ENCODE results near the gene NIM1K. TPM values are rescaled to one million over a fixed set of nuclear protein-coding genes. Genes with fewer than 3 reads are reported as not detected.

The NIM1K gene
- total RNA-seq, 2 donors from 2014 or later, result 0.42 TPM; not detected in 1

DNA sequence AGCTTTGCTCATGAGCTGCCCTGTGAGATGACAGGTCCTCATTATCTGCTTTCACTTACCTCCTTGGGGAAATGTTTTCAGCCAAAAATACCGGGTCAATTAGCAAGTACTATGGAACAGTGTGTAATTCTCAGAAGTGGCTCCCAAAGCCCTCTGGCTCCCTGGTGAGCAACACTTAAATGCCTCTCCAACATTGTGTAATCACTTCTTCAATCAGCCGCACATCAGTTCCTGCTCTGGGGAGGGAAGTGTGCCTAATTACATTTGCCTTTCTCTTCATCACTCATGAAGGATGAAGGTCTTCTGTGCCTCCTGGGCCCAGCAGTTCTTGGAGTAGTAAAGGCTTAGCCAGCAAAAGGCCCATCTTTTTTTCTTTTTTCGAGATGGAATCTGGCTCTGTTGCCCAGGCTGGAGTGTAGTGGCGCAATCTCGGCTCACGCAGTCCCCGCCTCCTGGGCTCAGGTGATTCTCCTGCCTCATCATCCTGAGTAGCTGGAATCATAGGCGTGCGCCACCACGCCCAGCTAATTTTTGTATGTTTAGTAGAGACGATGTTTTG, 23.1 kb downstream of the NIM1K start:
- no peak overlapping the region for H3K9ac ChIP-seq (ENCODE audit: low read depth in 2 of 2, low read length in 2 of 2)
- no peak for DNase-seq
- no peak overlapping the region for H3K27ac ChIP-seq
- no peaks in the 10 kb centered on the region for H3K4me1 ChIP-seq
- intact Hi-C loops (cut with DNase I), result no loop called here
- no peaks in the 10 kb centered on the region for H3K27me3 ChIP-seq
- H3K9me3 ChIP-seq, result no peaks in the 10 kb centered on the region
- H3K4me3 ChIP-seq, result no peak overlapping the region
- TF ChIP-seq, protein P1, sequence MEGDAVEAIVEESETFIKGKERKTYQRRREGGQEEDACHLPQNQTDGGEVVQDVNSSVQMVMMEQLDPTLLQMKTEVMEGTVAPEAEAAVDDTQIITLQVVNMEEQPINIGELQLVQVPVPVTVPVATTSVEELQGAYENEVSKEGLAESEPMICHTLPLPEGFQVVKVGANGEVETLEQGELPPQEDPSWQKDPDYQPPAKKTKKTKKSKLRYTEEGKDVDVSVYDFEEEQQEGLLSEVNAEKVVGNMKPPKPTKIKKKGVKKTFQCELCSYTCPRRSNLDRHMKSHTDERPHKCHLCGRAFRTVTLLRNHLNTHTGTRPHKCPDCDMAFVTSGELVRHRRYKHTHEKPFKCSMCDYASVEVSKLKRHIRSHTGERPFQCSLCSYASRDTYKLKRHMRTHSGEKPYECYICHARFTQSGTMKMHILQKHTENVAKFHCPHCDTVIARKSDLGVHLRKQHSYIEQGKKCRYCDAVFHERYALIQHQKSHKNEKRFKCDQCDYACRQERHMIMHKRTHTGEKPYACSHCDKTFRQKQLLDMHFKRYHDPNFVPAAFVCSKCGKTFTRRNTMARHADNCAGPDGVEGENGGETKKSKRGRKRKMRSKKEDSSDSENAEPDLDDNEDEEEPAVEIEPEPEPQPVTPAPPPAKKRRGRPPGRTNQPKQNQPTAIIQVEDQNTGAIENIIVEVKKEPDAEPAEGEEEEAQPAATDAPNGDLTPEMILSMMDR (IDR thresholded peaks at IDR 0.05), result no peak
- H3K36me3 ChIP-seq, result no peaks in the 10 kb centered on the region

DNA sequence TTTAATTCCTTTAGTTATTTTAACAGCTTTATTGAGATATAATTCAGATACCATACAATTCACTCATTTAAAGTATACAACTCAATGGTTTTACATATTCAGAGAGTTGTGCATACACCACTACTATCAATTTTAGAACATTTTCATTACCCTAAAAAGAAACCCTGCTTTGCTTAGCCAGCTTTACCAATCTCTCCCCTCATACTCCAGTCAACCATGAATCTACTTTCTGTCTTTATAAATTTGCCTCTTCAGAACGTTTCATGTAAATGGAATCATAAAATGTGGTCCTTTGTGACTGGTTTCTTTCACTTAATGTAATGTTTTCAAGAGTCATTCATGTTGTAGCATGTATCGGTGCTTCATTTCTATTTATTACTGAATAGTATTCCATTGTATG, 24.9 kb downstream of the NIM1K start:
- Histone ChIP-seq H3K27ac (no peak overlapping the region), H3K27me3 (no peaks in the 10 kb centered on the region), H3K9me3 (no peaks in the 10 kb centered on the region), H3K4me1 (no peaks in the 10 kb centered on the region), H3K4me3 (no peak overlapping the region), H3K9ac (ENCODE audit: low read depth in 2 of 2, low read length in 2 of 2) (no peak overlapping the region), H3K36me3 (no peaks in the 10 kb centered on the region)
- intact Hi-C loops (cut with DNase I), result no loop called here
- TF ChIP-seq, protein P1 (IDR thresholded peaks at IDR 0.05), result no peak
- DNase-seq, result no peak

DNA sequence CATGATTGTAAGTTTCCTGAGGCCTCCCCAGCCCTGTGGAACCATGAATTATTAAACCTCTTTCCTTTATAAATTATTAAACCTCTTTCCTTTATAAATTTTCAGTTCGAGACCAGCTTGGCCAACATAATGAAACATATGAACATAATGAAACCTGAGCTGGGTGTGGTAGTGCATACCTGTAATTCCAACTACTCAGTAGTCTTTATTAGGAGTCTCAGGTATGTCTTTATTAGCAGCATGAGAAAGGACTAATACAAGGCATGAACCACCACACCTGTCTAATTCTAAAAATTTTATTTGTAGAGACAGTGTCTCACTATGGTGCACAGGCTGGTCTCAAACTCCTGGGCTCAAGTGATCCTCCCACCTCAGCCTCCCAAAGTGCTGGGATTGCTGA, 27.1 kb downstream of the NIM1K start:
- intact Hi-C loops (cut with DNase I), result no loop called here
- H3K4me3 ChIP-seq, result no peak overlapping the region
- H3K9ac ChIP-seq (ENCODE audit: low read depth in 2 of 2, low read length in 2 of 2), result no peak overlapping the region
- H3K9me3 ChIP-seq, result no peaks in the 10 kb centered on the region
- no peak overlapping the region for H3K27ac ChIP-seq
- H3K27me3 ChIP-seq, result no peaks in the 10 kb centered on the region
- DNase-seq, result no peak
- no peaks in the 10 kb centered on the region for H3K4me1 ChIP-seq
- TF ChIP-seq, protein P1 (IDR thresholded peaks at IDR 0.05), result no peak
- no peaks in the 10 kb centered on the region for H3K36me3 ChIP-seq

DNA sequence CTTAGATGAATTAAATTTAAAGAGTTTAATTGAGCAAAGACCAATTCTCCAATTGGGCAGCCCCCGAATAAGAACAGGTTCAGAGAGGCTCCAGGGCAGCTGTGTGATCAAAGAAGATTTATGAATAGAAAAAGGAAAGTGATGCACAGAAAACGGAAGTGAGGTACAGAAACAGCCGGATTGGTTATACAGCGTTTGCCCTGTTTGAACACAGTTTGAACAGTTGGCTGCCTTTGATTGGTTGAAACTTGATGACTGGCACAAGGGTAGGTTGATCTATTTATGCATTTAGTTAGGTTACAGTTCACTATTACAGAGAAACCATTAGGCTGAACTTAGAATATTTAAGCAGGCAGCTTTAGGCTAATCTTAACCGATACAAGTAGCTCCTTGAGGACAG, 29.5 kb downstream of the NIM1K start:
- Histone ChIP-seq H3K27me3 (no peaks in the 10 kb centered on the region), H3K9me3 (no peaks in the 10 kb centered on the region), H3K36me3 (no peaks in the 10 kb centered on the region), H3K27ac (no peak overlapping the region), H3K9ac (ENCODE audit: low read depth in 2 of 2, low read length in 2 of 2) (no peak overlapping the region), H3K4me1 (no peaks in the 10 kb centered on the region), H3K4me3 (no peak overlapping the region)
- DNase-seq, result no peak
- intact Hi-C loops (cut with DNase I), result no loop called here
- TF ChIP-seq, protein P1 (IDR thresholded peaks at IDR 0.05), result no peak

DNA sequence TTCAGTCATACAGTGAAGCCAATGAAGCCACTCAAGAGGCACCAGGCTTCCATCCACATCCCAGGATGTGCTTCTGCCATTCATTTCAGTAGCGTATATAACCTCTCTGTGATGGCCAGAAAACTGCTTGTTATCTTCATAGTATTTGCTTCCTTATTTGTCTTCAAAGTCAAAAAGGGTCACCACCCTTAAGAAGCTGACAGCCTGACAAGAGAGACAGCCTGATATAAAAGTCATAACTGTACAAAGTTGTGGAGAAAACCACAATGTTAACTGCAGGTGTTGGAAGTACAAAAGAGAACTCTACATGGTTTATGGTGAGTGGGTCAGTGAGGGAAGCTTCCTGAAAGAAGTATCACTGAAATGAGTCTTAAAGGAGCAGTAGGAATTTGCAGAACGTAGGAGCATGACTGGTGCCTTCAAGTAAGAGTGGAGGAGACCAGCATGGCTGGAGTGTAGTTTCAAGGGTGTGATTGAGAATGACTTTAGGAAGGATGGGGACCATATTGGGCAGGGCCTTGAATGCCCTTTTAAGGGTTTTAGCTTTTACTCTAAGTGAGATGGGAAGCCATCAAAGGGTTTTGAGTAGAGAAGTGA, 33.7 kb downstream of the NIM1K start:
- Histone ChIP-seq H3K36me3 (no peaks in the 10 kb centered on the region), H3K9ac (ENCODE audit: low read depth in 2 of 2, low read length in 2 of 2) (no peak overlapping the region), H3K4me3 (no peak overlapping the region), H3K27ac (no peak overlapping the region), H3K4me1 (no peaks in the 10 kb centered on the region), H3K9me3 (no peaks in the 10 kb centered on the region), H3K27me3 (no peaks in the 10 kb centered on the region)
- TF ChIP-seq, protein P1 (IDR thresholded peaks at IDR 0.05), result no peak
- no peak for DNase-seq
- intact Hi-C loops (cut with DNase I), result no loop called here
